HEK293 (cell line): ENCODE results near the gene ARHGDIG.

Experiments used
- CTCF ChIA-PET: fragments of 350-600 bp; formaldehyde crosslinking; extraction: SDS; loops from one replicate; lab custom pipeline; 2021; ENCODE audit warnings: antibody characterized with exemption; lab: Yijun Ruan, JAX
- POLR2A ChIA-PET: fragments of 300-600 bp; formaldehyde crosslinking; extraction: SDS; loops from one replicate; lab custom pipeline; 2020; ENCODE audit warnings: antibody characterized with exemption, inconsistent platforms; lab: Yijun Ruan, JAX
- H3K27ac ChIP-seq: fragments of 200-500 bp; sonication (Bioruptor generic); 2 replicates; pipeline ENCODE4 v1.5.1; 2014; ENCODE audit warnings: low read depth, low read length, control low read depth, inconsistent platforms; ENCODE audit errors: extremely low read depth
- H3K36me3 ChIP-seq, 2 experiments: fragments of 200-500 bp in 1 of 2; sonication (Bioruptor generic) in 1 of 2; 1 replicate in 1 of 2; 2 replicates in 1 of 2; pipeline ENCODE4 v1.5.1; 2014 to 2017; ENCODE audit warnings: inconsistent platforms in 2 of 2, low read length in 2 of 2; ENCODE audit not compliant: control insufficient read depth in 2 of 2, insufficient read depth in 1 of 2
- H3K4me1 ChIP-seq: fragments of 200-500 bp; sonication (Bioruptor generic); 2 replicates; pipeline ENCODE4 v1.5.1; 2014; ENCODE audit warnings: mild to moderate bottlenecking, low read length, inconsistent platforms; ENCODE audit not compliant: control insufficient read depth, insufficient read depth
- H3K4me3 ChIP-seq: 2 replicates; pipeline ENCODE4 v1.5.1; 2011; ENCODE audit warnings: low read depth, mild to moderate bottlenecking, control low read depth, low read length, moderate library complexity
- H3K9me3 ChIP-seq: fragments of 200-500 bp; sonication (Bioruptor generic); 2 replicates; pipeline ENCODE4 v1.5.1; 2014; ENCODE audit warnings: low read depth, low read length, inconsistent platforms; ENCODE audit not compliant: control insufficient read depth, insufficient read depth
- HOXD13 ChIP-seq: sonication (generic); formaldehyde crosslinking; IDR thresholded peaks from 2 replicates; pipeline ENCODE4 v1.8.0; 2022; ENCODE audit warnings: missing genetic modification reagents, borderline replicate concordance
- KLF1 ChIP-seq: fragments of 450-650 bp; formaldehyde crosslinking; IDR thresholded peaks from 2 replicates; pipeline ENCODE4 v1.5.1; 2016; ENCODE audit warnings: missing biosample characterization, missing genetic modification characterization
- KLF17 ChIP-seq: fragments of 450-650 bp; formaldehyde crosslinking; IDR thresholded peaks from 2 replicates; pipeline ENCODE4 v1.5.1; 2016; ENCODE audit warnings: missing biosample characterization, missing genetic modification characterization
- PRDM2 ChIP-seq: fragments of 450-650 bp; formaldehyde crosslinking; IDR thresholded peaks from 2 replicates; pipeline ENCODE4 v1.5.1; 2016; ENCODE audit warnings: missing biosample characterization, missing genetic modification characterization, borderline replicate concordance
- SCRT2 ChIP-seq: fragments of 450-650 bp; formaldehyde crosslinking; IDR thresholded peaks from 2 replicates; pipeline ENCODE4 v1.5.1; 2016; ENCODE audit warnings: missing biosample characterization, missing genetic modification characterization
- ZFP69B ChIP-seq: fragments of 450-650 bp; formaldehyde crosslinking; IDR thresholded peaks from 2 replicates; pipeline ENCODE4 v1.5.1; 2016; ENCODE audit warnings: missing biosample characterization, missing genetic modification characterization
- ZNF121 ChIP-seq: fragments of 450-650 bp; formaldehyde crosslinking; IDR thresholded peaks from 2 replicates; pipeline ENCODE4 v1.5.1; 2016; ENCODE audit warnings: missing biosample characterization, missing genetic modification characterization
- ZNF140 ChIP-seq: fragments of 450-650 bp; formaldehyde crosslinking; IDR thresholded peaks from 2 replicates; pipeline ENCODE4 v1.5.1; 2016; ENCODE audit warnings: missing biosample characterization, missing genetic modification characterization
- ZNF169 ChIP-seq: fragments of 450-650 bp; formaldehyde crosslinking; IDR thresholded peaks from 2 replicates; pipeline ENCODE4 v1.5.1; 2016; ENCODE audit warnings: missing biosample characterization, missing genetic modification characterization
- ZNF239 ChIP-seq: fragments of 450-650 bp; formaldehyde crosslinking; IDR thresholded peaks from 2 replicates; pipeline ENCODE4 v1.5.1; 2016; ENCODE audit warnings: missing biosample characterization, missing genetic modification characterization
- ZNF274 ChIP-seq, 2 experiments: fragments of 200-500 bp in 1 of 2; fragments of 450-650 bp in 1 of 2; sonication (Bioruptor generic) in 1 of 2; formaldehyde crosslinking in 1 of 2; IDR thresholded peaks; 2 replicates each; pipeline versions ENCODE4 v1.5.1 to v1.6.1; 2014 to 2016; ENCODE audit warnings: borderline replicate concordance in 1 of 2, inconsistent platforms in 1 of 2, low read length in 1 of 2, missing biosample characterization in 1 of 2, missing genetic modification characterization in 1 of 2
- ZNF404 ChIP-seq: fragments of 450-650 bp; formaldehyde crosslinking; IDR thresholded peaks from 2 replicates; pipeline ENCODE4 v1.5.1; 2017; ENCODE audit warnings: missing biosample characterization, missing genetic modification characterization
- ZNF513 ChIP-seq: fragments of 450-650 bp; IDR thresholded peaks from 2 replicates; pipeline ENCODE4 v1.5.1; 2018; ENCODE audit warnings: missing biosample characterization, missing genetic modification characterization
- ZNF544 ChIP-seq: fragments of 450-650 bp; formaldehyde crosslinking; IDR thresholded peaks from 2 replicates; pipeline ENCODE4 v1.5.0; 2017; ENCODE audit warnings: missing biosample characterization, missing genetic modification characterization
- ZNF560 ChIP-seq: fragments of 450-650 bp; formaldehyde crosslinking; IDR thresholded peaks from 2 replicates; pipeline ENCODE4 v1.5.1; 2017; ENCODE audit warnings: missing biosample characterization, missing genetic modification characterization, borderline replicate concordance
- ZNF571 ChIP-seq: fragments of 450-650 bp; formaldehyde crosslinking; IDR thresholded peaks from 2 replicates; pipeline ENCODE4 v1.5.0; 2017; ENCODE audit warnings: missing biosample characterization, missing genetic modification characterization
- ZNF626 ChIP-seq: fragments of 450-650 bp; sonication (Bioruptor Pico); formaldehyde crosslinking; IDR thresholded peaks from 2 replicates; pipeline ENCODE4 v1.5.1; 2018; ENCODE audit warnings: missing biosample characterization, missing genetic modification characterization, inconsistent platforms
- ZSCAN16 ChIP-seq: fragments of 450-650 bp; formaldehyde crosslinking; IDR thresholded peaks from 2 replicates; pipeline ENCODE4 v1.5.1; 2016; ENCODE audit warnings: missing biosample characterization, missing genetic modification characterization
- ZSCAN23 ChIP-seq: fragments of 450-650 bp; formaldehyde crosslinking; IDR thresholded peaks from 2 replicates; pipeline ENCODE4 v1.5.1; 2016; ENCODE audit warnings: missing biosample characterization, missing genetic modification characterization

ARHGDIG gene

GRCh38 chr16:290681-291405, 10.5 kb downstream of the ARHGDIG start:
- Histone ChIP-seq H3K4me3 (no peak overlapping the region), H3K36me3 (peaks cover 0 to 73% of the 10 kb centered on the region in 2 experiments; a peak in 2 of 3 replicates), H3K27ac (no peak overlapping the region), H3K9me3 (no peaks in the 10 kb centered on the region), H3K4me1 (no peaks in the 10 kb centered on the region)
- CTCF ChIA-PET, result interaction anchor here (1.6 kb wide), 1 partner anchor 71 kb away, joined by 3 read pairs; no protein-coding TSS in a partner anchor
- TF ChIP-seq ZNF544 (tag by site-specific recombination), result no peak
- TF ChIP-seq ZNF121 (tag by site-specific recombination), result no peak
- no peak for TF ChIP-seq ZNF169 (tag by site-specific recombination)
- no peak for TF ChIP-seq PRDM2 (tag by site-specific recombination)
- TF ChIP-seq ZNF239, result no peak
- no peak for TF ChIP-seq ZNF140 (tag by site-specific recombination)
- POLR2A ChIA-PET, result interaction anchor here (1.2 kb wide), 1 partner anchor 62 kb away, joined by 5 read pairs; the partner anchor contains the start of gene AXIN1

GRCh38 chr16:291539-291938, 11.1 kb downstream of the ARHGDIG start:
- peaks cover 0 to 72% of the 10 kb centered on the region in 2 experiments; a peak in 2 of 3 replicates for H3K36me3 ChIP-seq
- ChIA-PET CTCF (interaction anchor here (1.6 kb wide), 1 partner anchor 71 kb away, joined by 3 read pairs; no protein-coding TSS in a partner anchor), POLR2A (interaction anchor here (1.2 kb wide), 1 partner anchor 61 kb away, joined by 5 read pairs; the partner anchor contains the start of gene AXIN1)
- no peak overlapping the region for H3K4me3 ChIP-seq
- H3K9me3 ChIP-seq, result no peaks in the 10 kb centered on the region
- no peaks in the 10 kb centered on the region for H3K4me1 ChIP-seq
- H3K27ac ChIP-seq, result no peak overlapping the region
- TF ChIP-seq PRDM2 (tag by site-specific recombination), result no peak
- TF ChIP-seq ZSCAN23 (tag by site-specific recombination), result no peak
- TF ChIP-seq ZSCAN16 (tag by site-specific recombination), result no peak
- TF ChIP-seq KLF17 (tag by site-specific recombination), result no peak
- TF ChIP-seq ZNF571 (tag by site-specific recombination), result no peak
- no peak for TF ChIP-seq ZNF626 (tag by site-specific recombination)
- no peak for TF ChIP-seq SCRT2 (tag by site-specific recombination)
- TF ChIP-seq ZFP69B (tag by site-specific recombination), result no peak
- TF ChIP-seq KLF1 (tag by site-specific recombination), result no peak
- TF ChIP-seq ZNF404 (tag by site-specific recombination), result no peak
- TF ChIP-seq HOXD13 (CRISPR knock-in tag), result no peak
- no peak for TF ChIP-seq ZNF513 (tag by site-specific recombination)
- TF ChIP-seq ZNF274 (IDR thresholded peaks at IDR 0.05; ENCODE audit: low read length), result no peak
- TF ChIP-seq ZNF274 (tag by site-specific recombination; IDR thresholded peaks at IDR 0.05; ENCODE audit: borderline replicate concordance), result no peak
- no peak for TF ChIP-seq ZNF140 (tag by site-specific recombination)
- TF ChIP-seq ZNF560 (tag by site-specific recombination), result no peak
